HG03196 (cell line): ENCODE data around the gene MED19.
"Not testable (repeated sequence)": the region's sequence is repeated elsewhere in the genome, so short reads cannot be mapped to it uniquely, and the experiment has no call there.

Source experiments
- ATAC-seq: cut with Tn5 transposase; IDR thresholded peaks from one replicate; pipeline ENCODE4 v1.9.1; 2021; ENCODE audit not compliant: unreplicated experiment

The MED19 gene

DNA sequence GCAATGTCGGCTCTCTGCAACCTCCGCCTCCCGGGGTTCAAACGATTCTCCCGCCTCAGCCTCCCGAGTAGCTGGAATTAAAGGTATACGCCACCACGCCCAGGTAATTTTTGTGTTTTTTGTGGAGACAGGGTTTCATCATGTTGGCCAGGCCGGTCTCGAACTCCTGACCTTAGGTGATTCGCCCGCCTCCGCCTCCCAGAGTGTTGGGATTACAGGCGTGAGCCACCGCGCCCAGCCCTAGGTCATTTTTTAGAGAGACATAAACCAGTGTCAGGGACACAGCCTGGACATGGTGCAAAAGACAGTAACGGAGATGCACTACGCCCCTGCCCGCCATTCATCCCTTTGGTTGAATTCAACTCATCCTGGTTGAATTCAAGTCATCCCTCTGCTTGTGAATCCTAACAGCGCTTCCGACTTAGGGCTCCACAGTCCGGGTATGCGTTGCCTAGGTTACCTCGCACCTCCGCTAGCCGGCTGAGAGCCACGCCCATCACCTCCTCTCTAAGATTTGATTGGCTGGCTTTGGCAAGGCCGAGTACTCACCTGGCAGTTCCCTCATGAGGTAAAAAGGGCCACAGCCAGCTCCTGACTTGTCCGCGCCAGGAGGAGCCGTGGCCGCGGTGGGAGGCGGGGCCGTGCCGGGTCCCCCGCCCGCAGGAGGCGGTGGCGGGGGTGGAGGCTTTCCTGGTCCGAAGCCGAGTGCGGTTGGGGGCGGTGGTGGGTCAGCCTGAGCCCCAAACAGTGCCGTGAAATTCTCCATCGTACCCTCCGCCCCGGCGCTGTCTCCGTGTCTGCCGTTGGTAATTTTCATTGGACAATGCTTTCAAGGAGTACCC is at the start of gene MED19:
TSS of gene MED19 (minus strand) at position 802 of the 842 bp plus-strand sequence. CDS start at position 766, 36 bp downstream.
- ATAC-seq: peak; percentile 42

DNA sequence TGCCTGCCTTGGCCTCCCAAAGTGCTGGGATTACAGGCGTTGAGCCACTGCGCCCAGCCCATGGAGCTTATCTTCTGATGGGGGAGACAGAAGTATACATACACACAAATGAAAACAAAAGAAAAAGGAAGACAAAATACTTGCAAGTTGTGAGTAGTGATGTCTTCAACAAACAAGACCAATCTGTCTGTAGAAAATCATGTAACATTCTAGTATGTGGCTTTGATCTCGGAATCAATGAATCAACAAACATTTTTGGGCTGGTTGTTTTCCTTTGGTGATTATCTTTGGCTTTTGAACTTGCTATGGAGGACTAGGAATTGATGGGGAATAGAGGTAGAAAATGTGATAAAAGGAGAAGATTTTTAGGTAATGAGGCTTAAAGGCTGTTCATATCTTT is 46.2 kb upstream of the MED19 start:
- no peak for ATAC-seq

GRCh38 chr11:57752954-57753353 is 40.9 kb upstream of the MED19 start:
- ATAC-seq: no peak

GRCh38 chr11:57751676-57752253 is 39.8 kb upstream of the MED19 start, which contains the start of gene BTBD18:
Gene BTBD18 (minus strand): TSS chr11:57751819. CDS start chr11:57751188, 631 bp downstream.
- ATAC-seq: no peak

- ATAC-seq: no peak
Measured at GRCh38 chr11:57751176-57751575, 39.2 kb upstream of the MED19 start.

- ATAC-seq: no peak
Measured at GRCh38 chr11:57746920-57747319, 34.9 kb upstream of the MED19 start.

- ATAC-seq: no peak
Measured at GRCh38 chr11:57745206-57745605, 33.2 kb upstream of the MED19 start.

DNA sequence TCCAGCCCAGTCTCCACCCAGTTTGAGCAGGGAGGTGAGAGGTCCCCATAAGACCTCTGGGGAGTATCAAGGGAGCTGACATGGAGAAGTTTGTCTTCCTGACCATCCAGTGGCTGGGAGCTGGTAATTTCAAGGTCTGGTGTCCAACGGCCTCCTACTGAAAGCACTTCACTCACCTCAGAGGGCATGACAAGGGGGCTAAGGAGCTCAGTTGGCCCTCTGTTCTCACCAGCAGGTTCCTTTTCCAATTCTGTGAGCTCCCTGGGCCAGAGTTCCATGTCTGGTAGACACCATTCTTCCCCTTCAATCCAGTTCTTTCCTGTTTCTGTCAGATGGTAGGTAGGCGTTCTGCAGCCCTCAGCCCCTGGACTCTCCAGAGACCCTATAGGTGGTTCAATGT is 32.3 kb upstream of the MED19 start:
- ATAC-seq: no peak

DNA sequence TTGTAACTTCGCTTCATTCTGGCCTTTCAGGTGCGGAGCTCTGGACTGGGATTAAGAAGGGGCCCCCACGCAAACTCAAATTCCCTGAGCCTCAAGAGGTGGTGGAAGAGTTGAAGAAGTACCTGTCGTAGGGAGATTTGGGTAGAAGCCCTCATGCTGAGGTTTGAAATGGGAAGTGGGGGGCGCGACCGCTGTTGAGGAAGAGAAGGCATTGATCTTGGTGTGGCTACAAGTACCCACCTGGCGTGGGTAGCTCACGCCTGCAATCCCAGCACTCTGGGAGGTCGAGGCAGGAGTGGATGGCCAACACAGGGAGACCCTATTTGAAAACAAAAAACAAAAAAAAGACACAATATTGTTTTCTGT is 30.1 kb upstream of the MED19 start:
- ATAC-seq: no peak

GRCh38 chr11:57741132-57742086 is 29.4 kb upstream of the MED19 start, which contains the start of gene SELENOH:
Gene SELENOH (plus strand): TSS chr11:57741491. CDS start chr11:57741596, 105 bp downstream.
- ATAC-seq: peak; percentile 86

GRCh38 chr11:57735619-57736298 is 23.7 kb upstream of the MED19 start:
- no peak for ATAC-seq

GRCh38 chr11:57732661-57733060 is 20.6 kb upstream of the MED19 start:
- ATAC-seq: no peak

- no peak for ATAC-seq
Measured at GRCh38 chr11:57729479-57729878, 17.5 kb upstream of the MED19 start.

- ATAC-seq: no peak
Measured at GRCh38 chr11:57728829-57729228, 16.8 kb upstream of the MED19 start.

GRCh38 chr11:57727185-57727584 is 15.2 kb upstream of the MED19 start:
- no peak for ATAC-seq

DNA sequence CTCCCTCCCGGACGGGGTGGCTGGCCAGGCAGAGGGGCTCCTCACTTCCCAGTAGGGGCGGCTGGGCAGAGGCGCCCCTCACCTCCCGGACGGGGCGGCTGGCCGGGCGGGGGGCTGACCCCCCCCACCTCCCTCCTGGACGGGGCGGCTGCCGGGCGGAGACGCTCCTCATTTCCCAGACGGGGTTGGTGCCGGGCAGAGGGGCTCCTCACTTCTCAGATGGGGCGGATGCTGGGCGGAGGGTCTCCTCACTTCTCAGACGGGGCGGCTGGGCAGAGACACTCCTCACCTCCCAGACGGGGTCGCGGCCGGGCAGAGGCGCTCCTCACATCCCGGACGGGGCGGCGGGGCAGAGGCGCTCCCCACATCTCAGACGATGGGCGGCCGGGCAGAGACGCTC is 4.7 kb upstream of the MED19 start:
- ATAC-seq: not testable (repeated sequence)

- no peak for ATAC-seq
Measured at GRCh38 chr11:57713835-57714234, 1.8 kb upstream of the MED19 start.

GRCh38 chr11:57712256-57713150 is 488 bp upstream of the MED19 start, which contains the start of gene TMX2:
Gene TMX2 (plus strand): TSS chr11:57712593. CDS start chr11:57712619, 26 bp downstream.
- peak; percentile 93 for ATAC-seq

DNA sequence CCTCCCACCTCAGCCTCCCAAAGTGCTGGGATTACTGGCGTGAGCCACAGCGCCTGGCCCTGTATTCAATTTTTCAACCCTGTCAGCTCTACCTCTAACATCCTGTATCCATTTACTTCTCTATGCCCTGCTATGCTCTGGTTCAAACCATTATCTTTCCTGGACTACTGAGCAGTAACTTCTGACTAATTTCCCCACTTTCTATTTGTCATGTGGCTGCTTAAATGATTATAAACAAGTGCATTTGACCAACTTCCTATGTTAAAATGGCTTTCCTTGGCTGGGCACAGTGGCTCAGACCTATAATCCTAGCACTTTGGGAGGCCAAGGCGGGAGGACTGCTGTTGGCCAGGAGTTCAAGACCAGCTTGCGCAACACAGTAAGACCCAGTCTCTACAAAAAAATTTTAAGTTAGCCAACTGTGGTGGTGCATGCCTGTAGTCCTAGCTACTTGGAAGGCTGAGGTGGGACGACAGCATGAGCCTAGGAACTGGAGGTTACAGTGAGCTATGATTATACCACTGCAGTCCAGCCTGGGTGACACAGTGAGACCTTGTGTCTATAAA is 2.1 kb downstream of the MED19 start:
- no peak for ATAC-seq
